SH-SY5Y (cell line): ENCODE measurements around the gene PIPOX.

ENCODE experiments used
- GATA2 ChIP-seq: IDR thresholded peaks from 2 replicates; pipeline ENCODE4 v1.6.1; 2011; ENCODE audit warnings: mild to moderate bottlenecking, low read depth, low read length
- GATA3 ChIP-seq: IDR thresholded peaks from 2 replicates; pipeline ENCODE4 v1.6.1; 2011; ENCODE audit warnings: low read depth, mild to moderate bottlenecking, low read length, moderate library complexity

GRCh38 chr17:29089601-29090044 lies 46.7 kb downstream of the PIPOX start:
- TF ChIP-seq GATA2 (no peak), GATA3 (no peak)
